Bronchial epithelial cell (primary cell): ENCODE measurements around the gene FAM53B. TPM values are rescaled to one million over a fixed set of nuclear protein-coding genes. Genes with fewer than 3 reads are reported as not detected.

Experiments
- DNase-seq: peaks from one replicate; pipeline ENCODE4 v3.0.0-alpha.2; 2010; ENCODE audit warnings: low read depth
- FAIRE-seq: peaks from 2 replicates; lab custom pipeline; 2011; peaks lifted over from hg19 to GRCh38; lab: Jason Lieb, UNC
- H3K27me3 ChIP-seq: 2 replicates; pipeline ENCODE4 v1.5.1; 2011; ENCODE audit warnings: low read length; ENCODE audit not compliant: control insufficient read depth, insufficient read depth
- H3K36me3 ChIP-seq: 2 replicates; pipeline ENCODE4 v1.5.1; 2011; ENCODE audit warnings: low read length; ENCODE audit not compliant: control insufficient read depth, insufficient read depth
- H3K4me3 ChIP-seq: 2 replicates; pipeline ENCODE4 v1.5.1; 2011; ENCODE audit warnings: mild to moderate bottlenecking, low read depth, low read length, control low read depth
- CTCF ChIP-seq: IDR thresholded peaks from 2 replicates; pipeline ENCODE4 v1.5.1; 2011; ENCODE audit warnings: mild to moderate bottlenecking, moderate library complexity, low read length, control low read depth, inconsistent platforms; ENCODE audit not compliant: insufficient read depth, severe bottlenecking
- total RNA-seq: library from RNA; depleted of rRNA; stranded (reverse); fragments of >200 nt; gene quantifications from 2 replicates; pipeline ENCODE4 v1.2.1, GENCODE V29; 2014

Gene FAM53B
- total RNA-seq, 1 donor from 2014 or later = 19.5 TPM

DNA sequence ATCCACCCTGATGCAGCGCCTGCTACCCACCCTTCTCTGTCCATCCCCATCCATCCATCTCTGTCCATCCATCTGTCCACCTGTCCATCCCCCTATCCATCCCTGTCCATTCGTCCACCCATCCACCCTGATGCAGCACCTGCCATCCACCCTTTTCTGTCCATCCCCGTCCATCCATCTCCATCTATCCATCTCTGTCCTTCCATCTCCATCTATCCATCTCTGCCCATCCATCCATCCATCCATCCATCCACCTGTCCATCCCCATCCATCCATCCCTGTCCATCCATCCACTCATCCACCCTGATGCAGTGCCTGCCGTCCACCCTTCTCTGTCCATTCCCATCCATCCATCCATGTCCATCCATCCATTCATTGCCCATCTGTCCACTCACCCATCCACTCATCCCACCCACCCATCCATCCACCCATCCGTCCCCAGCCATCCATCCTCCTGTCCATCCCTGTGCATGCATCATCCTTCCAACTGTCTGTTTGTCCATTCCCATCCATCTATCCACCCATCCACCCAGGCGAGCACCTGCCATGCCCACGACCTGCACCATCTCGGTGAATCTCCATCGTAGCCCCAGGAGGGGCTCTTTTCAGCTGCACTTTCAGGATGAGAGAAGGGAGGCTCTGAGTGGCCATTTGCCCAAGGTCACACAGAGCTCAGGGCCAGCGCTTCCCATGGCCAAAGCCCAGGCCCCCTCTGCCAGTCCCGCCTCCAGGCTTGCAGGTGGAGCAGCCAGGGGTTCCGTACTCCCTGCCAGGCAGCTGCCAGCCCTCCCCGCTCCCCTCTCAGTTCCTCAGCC lies 145.2 kb downstream of the FAM53B start:
- no peak overlapping the region for H3K4me3 ChIP-seq
- H3K27me3 ChIP-seq = peaks cover 1% of the 10 kb centered on the region
- FAIRE-seq (peak; percentile 97), DNase-seq (no peak)
- no peak for TF ChIP-seq CTCF
- no peaks in the 10 kb centered on the region for H3K36me3 ChIP-seq

DNA sequence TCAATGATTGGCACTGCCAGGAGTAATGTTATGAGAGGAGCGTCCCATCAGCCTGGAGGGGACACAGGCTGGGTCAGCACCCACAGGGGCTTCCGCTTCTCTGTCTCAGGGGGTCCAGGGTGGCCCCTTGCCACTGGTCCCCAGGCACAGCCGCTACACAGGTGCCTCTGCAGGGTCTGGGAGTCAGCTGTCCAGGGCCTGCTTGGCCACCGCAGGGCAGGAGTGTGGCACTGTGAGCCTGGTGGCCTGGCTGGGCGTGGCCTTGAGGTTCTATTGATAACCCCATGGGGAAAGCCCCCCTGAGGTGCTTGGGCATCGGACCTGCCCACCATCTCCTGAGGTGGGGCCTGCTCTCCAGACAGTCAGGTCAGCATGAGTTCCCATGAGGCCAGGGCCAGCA lies 146.0 kb downstream of the FAM53B start:
- FAIRE-seq (no peak), DNase-seq (no peak)
- no peaks in the 10 kb centered on the region for H3K36me3 ChIP-seq
- no peak overlapping the region for H3K4me3 ChIP-seq
- TF ChIP-seq CTCF = no peak
- peaks cover 1% of the 10 kb centered on the region for H3K27me3 ChIP-seq

GRCh38 chr10:124597846-124598165 lies 146.4 kb downstream of the FAM53B start:
- FAIRE-seq (no peak), DNase-seq (no peak)
- no peak for TF ChIP-seq CTCF
- no peak overlapping the region for H3K4me3 ChIP-seq
- H3K36me3 ChIP-seq = no peaks in the 10 kb centered on the region
- H3K27me3 ChIP-seq = peaks cover 1% of the 10 kb centered on the region

DNA sequence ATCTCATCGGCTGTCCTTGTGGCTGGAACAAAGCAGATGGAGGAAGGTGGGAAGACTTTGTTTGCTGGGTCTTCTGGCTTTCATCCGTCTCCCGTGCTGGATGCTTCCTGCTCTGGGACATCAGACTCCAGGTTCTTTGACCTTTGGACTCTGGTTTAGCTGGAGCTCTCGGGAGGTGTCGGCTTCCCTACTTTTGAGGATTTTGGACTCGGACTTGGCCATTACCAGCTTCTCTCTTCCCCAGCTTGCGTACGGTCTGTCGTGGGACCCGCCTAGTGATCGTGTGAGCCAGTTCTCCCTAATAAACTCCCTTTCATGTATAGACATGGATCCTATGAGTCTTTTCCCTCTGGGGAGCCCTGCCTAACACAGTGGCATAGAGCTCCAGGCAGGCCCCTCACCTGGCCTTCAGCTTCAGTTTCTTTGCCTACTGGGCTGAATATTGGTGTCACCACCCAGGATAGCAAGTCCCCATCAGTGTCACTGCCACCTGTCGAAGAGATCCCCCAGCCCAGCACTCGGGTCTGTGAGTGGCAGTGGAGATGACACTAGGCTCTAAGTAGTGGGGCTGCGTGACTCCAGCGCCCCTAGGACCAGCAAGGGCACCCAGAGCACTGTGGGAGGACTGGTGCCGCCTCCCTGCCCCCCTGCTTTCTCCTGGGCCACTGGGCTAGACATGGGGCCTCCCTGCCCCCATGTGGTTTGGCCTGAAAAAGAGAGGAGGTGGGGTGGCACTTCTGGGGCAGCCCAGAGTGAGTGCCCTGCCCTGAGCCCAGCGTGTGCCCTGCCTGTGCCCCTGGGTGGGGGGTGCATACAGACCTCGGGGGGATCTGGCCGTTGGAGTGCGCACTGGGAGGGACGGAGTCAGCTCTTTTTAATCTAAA lies 147.0 kb downstream of the FAM53B start:
- Histone ChIP-seq H3K36me3 (no peaks in the 10 kb centered on the region), H3K4me3 (no peak overlapping the region), H3K27me3 (peaks cover 1% of the 10 kb centered on the region)
- no peak for FAIRE-seq
- no peak for DNase-seq
- no peak for TF ChIP-seq CTCF

- no peak for TF ChIP-seq CTCF
- H3K27me3 ChIP-seq = peaks cover 1% of the 10 kb centered on the region
- DNase-seq (no peak), FAIRE-seq (no peak)
- H3K36me3 ChIP-seq = no peaks in the 10 kb centered on the region
- no peak overlapping the region for H3K4me3 ChIP-seq
Observed at GRCh38 chr10:124596116-124596785, 147.9 kb downstream of the FAM53B start.
